Brain pericyte (primary cell): ENCODE measurements around the gene DSTN.

ENCODE experiments used
- DNase-seq: peaks from one replicate; pipeline ENCODE4 v3.0.0-alpha.2; 2012; ENCODE audit warnings: low read depth, low spot score

The DSTN gene

GRCh38 chr20:17549131-17549530 lies 20.7 kb upstream of the DSTN start:
- no peak for DNase-seq

GRCh38 chr20:17555106-17555505 lies 14.8 kb upstream of the DSTN start:
- no peak for DNase-seq

- DNase-seq, result no peak
Measured at GRCh38 chr20:17556837-17557674, 12.8 kb upstream of the DSTN start.

GRCh38 chr20:17557675-17558006 lies 12.2 kb upstream of the DSTN start:
- DNase-seq, result no peak

- peak; percentile 69 for DNase-seq
Measured at GRCh38 chr20:17558154-17558940, 11.5 kb upstream of the DSTN start.

GRCh38 chr20:17558941-17559304 lies 11.0 kb upstream of the DSTN start:
- DNase-seq, result no peak

GRCh38 chr20:17559338-17559737 lies 10.5 kb upstream of the DSTN start:
- no peak for DNase-seq

GRCh38 chr20:17560344-17561074 lies 9.4 kb upstream of the DSTN start:
- DNase-seq, result no peak

- no peak for DNase-seq
Measured at GRCh38 chr20:17562804-17563305, 7.0 kb upstream of the DSTN start.

- DNase-seq, result no peak
Measured at GRCh38 chr20:17565169-17565845, 4.6 kb upstream of the DSTN start.

- DNase-seq, result no peak
Measured at GRCh38 chr20:17566345-17566744, 3.5 kb upstream of the DSTN start.

- no peak for DNase-seq
Measured at GRCh38 chr20:17568045-17568788, 1.7 kb upstream of the DSTN start.

- DNase-seq, result peak; percentile 53
Measured at GRCh38 chr20:17568972-17569521, 828 bp upstream of the DSTN start.

GRCh38 chr20:17570347-17571152 lies 675 bp downstream of the DSTN start:
- DNase-seq, result no peak

GRCh38 chr20:17571153-17571527 lies 1.3 kb downstream of the DSTN start:
- no peak for DNase-seq

GRCh38 chr20:17572034-17572638 lies 2.3 kb downstream of the DSTN start:
- DNase-seq, result no peak

- no peak for DNase-seq
Measured at GRCh38 chr20:17573463-17573862, 3.6 kb downstream of the DSTN start.

- DNase-seq, result no peak
Measured at GRCh38 chr20:17576215-17576614, 6.3 kb downstream of the DSTN start.

- no peak for DNase-seq
Measured at GRCh38 chr20:17579369-17580039, 9.6 kb downstream of the DSTN start.
